Measurements from ENCODE around the gene RUBCNL.

RUBCNL gene

DNA sequence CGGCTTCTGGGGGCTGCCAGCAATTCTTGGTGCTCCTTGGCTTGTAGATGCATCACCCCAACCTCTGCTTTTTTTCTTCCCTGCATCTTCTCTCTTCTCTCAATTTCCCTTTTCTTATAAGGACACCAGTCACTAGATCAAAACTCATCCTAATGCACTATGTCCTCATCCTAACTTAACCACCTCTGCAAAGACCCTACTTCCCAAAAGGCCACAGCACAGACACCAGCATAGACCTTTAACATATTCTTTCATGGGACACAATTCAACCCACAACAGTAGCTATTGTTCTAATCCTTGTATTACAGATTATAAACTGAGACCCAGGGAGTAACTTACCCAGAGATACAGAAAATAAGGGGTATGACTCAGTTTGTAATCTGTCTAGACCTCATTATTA, 47.0 kb downstream of the RUBCNL start:
- DNase-seq = no peak

DNA sequence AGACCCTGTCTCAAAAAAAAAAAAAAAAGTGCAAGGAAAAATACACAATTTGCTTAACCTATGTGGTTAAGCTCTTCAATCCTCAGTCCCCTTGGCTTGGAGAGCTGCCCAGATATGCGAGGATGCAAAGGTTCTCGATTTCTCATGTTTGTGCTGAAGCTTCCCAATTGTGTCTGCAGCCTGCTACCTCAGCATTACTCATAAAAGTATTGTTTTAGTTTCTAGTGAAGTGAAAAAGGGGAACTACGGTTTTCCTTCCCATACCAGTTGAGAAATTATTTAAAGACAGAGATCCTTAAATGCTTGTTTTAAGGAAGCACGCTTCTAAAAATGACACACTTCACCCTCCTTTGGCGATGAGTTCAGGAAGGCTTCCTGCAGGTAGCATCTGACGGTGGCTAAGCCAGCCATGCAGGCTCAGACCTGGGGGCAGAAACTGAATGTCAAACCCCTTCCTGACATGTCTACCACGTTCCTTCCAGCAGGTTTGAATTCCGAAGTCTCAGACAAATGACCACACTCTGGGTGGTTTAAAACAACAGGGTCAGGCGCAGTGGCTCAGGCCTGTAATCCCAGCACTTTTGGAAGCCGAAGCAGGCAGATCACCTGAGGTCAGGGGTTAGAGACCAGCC, 47.9 kb downstream of the RUBCNL start:
- DNase-seq = peak; percentile 57

- DNase-seq = no peak
These were observed 49.4 kb downstream of the RUBCNL start for GRCh38 chr13:46337700-46338099.

- DNase-seq = no peak
These were observed 52.8 kb downstream of the RUBCNL start for GRCh38 chr13:46334035-46334822.

- no peak for DNase-seq
These were observed 54.3 kb downstream of the RUBCNL start for GRCh38 chr13:46332772-46333171.

GRCh38 chr13:46329624-46330023, 57.4 kb downstream of the RUBCNL start:
- DNase-seq = no peak

GRCh38 chr13:46327246-46327645, 59.8 kb downstream of the RUBCNL start:
- no peak for DNase-seq

GRCh38 chr13:46324976-46325375, 62.1 kb downstream of the RUBCNL start:
- DNase-seq = no peak

- DNase-seq = peak; percentile 74
These were observed 65.4 kb downstream of the RUBCNL start for GRCh38 chr13:46321494-46322225.

- DNase-seq = no peak
These were observed 66.2 kb downstream of the RUBCNL start for GRCh38 chr13:46320821-46321220.

DNA sequence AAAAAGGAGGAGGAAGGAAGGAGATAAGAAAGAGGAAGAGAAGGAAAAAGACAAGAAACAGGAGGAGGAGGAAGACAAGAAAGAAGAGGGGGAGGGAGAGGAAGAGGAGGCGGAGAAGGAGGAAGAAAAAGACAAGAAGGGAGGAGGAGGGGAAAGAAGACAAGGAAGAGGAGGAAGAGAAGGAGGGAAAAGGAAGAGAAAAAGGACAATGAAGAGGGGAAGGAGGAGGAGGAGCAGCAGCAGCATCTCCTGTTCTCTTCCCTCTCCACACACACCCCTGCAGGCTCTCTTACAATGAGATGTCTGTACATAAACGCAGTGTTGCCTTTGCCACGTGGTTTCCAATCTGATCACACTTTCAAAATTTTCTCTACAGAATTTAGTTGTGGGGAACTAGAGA, 66.6 kb downstream of the RUBCNL start:
- no peak for DNase-seq

GRCh38 chr13:46318986-46319385, 68.1 kb downstream of the RUBCNL start:
- DNase-seq = no peak

DNA sequence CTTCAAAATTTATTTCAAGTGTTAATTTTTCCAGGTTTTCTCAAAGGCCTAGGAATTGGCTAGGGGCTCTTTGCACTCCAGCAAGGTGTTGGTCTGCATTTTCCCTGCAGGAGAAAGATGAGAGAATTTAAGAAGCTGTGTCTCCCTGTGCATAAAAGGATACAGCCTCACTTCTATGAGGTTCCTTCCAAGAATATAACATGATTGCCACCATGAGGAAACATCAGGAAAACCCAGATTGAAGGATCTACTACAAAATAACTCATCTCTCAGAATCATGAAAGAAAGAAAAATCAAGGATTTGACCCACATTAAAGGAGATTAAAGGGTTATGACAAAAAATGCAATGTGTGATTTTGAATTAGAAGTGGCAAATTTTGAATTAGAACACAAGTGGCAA, 69.9 kb downstream of the RUBCNL start:
- DNase-seq = no peak

DNA sequence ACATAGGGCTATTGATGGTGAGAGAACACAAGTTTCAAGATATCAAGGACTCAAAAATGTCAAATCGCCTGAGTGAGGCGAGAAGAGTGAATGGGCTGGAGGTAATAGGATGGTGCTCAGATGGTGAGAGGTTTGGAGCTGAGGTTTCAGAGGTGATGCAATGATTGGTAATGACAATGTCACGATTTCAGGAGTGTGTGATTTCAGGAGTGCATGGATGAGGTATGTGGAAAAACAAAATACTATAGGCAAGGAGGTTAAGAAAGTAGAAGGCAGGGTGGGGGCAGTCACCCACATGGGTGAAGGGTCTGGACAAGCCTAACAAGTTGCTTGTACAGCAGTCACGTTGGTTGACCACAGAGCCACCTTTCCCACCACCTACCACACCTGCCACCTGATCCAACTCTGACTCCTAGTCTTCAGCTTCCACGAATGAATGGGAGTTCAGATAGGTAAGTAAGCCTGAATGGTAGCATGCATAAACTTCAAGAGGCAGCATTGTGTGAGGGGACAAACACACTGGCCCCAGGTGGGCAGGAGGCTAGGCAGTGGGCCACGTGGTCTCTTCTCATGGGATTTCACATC, 71.5 kb downstream of the RUBCNL start:
- DNase-seq = no peak

DNA sequence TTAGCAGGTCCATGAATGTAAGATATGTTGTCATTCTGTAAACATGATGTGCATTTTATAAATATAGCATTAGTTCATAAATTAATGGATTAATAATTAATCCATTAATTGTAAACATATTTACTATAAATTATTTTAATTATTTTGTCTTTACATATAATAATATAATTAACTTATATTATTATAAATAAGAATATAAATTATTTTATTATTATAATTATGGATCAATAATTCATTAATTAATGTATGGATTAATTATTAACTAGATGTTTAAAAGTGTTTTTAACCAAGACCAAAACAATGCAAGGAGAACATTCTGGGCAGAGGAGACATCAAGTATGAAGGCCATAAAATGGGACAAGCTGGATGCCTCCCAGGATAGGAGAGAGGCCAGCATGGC, 72.0 kb downstream of the RUBCNL start:
- no peak for DNase-seq

GRCh38 chr13:46314587-46314986, 72.5 kb downstream of the RUBCNL start:
- no peak for DNase-seq

DNA sequence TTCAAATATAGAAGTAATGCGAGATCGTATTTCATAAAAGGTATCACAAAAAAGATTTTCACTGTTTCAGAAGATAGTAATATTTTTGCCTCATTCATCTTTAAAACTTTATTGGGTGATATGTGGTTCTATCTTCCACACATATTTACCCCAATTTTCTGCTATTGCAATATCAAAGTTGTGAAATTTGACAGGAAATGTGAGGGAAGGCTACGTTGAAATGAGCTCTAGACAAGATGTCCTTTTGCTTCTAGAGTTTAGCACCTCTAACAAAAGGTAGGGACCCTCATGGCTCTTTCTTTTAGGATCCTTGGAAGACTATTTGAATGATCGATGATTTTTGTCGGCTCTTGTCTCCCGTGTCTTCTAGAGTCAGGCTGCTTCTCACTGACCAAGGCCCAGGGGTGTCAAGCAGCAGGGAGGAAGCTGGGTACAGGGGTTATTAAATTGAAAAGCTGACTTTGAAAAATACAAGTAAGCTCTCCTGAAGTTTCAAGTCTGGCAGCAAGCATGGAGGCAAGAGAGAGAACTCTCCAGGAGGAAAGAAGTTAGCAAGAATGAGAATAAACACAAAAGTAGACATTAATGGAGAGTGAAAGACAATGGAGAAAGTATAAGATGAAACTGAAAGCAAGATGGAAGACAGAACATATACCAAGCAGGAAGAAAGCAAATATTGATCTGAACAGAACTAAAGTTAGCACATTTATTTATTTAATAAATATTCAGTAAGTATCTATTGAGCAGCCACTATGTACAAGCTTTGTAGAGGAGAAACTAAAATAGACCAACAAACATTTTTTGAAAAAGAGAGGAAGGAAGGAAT, 73.4 kb downstream of the RUBCNL start:
- DNase-seq = no peak

DNA sequence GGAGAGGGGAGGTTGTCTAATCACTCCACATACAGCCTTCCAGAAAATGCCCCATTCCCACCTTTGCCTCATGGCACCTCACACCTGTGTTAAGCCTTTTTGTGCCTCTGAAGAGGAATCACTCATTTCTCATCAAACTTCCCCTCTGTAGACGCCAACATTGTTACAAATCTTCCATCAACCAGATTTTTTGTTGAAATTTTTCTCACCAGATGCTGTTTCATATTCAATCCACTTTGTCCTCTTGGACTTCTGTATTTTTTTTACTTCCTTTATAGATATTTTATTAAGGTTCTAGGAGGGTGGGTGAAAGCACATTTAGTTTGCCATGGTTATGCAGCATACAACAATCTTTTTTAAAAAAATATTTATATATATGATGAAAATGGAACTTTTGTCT, 74.0 kb downstream of the RUBCNL start:
- DNase-seq = no peak

DNA sequence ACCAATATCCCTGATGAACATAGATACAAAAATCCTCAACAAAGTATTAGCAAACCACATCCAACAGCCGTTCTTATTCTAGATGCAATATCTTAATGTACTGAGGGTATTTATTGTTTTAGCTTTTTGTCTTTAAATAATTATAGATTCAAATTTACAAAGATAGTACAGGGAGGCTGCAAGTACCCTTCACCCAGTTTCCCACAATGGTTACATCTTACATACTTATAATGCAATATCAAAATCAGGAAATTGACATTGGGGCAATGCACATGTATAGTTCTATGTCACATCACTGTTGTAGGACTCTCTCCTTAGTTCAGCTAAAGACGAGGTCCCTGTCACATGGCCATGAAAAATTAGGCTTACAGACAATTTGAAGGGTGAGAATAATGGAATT, 75.8 kb downstream of the RUBCNL start:
- no peak for DNase-seq

DNA sequence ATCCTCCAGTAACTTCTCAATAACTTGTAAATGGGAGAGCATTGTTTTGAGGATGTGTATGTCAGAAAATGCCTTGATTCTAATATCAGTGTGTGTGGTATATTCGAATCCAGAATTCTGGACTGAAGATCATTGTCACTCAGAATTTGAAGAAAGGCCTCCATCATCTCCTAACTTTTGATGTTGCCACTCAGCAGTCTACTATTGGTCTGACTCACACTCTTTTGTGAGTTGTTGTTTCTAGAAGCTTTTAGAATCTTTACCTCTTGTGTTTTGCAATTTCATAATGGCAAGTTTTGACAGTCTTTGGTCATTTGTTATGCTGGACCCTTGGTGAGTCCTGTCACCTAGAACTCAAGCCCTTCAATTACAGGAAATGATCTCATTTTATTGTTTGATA, 77.0 kb downstream of the RUBCNL start:
- DNase-seq = no peak

DNA sequence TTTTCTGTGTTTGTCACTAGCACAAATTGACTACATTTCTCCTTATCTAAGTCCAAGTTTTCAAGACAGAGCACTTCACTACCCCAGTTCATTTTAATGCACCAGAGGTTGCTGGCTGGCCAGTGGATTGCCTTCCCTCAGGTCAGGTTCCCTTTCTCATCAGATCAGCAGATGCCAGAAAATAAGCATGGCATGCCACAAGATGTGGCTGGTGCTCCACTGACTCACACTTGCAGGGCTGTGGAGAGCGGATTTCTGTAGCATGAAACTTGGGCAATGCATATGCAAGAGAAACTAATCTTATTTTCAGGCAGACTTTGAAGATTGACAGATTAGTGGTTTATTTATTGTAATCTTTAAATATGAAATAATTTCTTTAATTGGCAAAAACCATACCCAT, 79.5 kb downstream of the RUBCNL start:
- no peak for DNase-seq

DNA sequence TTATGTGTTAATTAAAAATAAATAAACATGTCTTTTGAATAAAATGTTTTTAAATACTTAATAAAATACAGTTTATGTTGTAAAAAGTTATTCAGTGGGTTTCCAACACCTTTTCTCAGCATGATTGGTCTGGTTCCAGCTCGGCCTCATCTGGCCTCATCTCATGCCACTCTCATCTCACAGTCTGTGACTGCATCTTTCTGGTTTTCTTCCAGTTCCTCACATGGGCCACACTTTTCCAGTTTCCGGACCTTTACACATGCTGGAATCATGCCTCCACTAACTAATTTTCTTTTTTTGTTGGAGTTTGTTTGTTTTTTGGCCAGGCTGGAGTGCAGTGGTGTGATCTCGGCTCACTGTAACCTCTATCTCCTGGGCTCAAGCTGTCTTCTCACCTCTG, 82.5 kb downstream of the RUBCNL start:
- DNase-seq = no peak

Measured in CD4-positive, alpha-beta T cell treated with Interleukin-15 for 1 hour (primary cell).